OCI-LY1 (cell line): ENCODE measurements around the gene MKNK1.

Experiments used
- CTCF ChIP-seq: fragments of 200-600 bp; sonication (generic), shearing (Covaris generic); IDR thresholded peaks from 2 replicates; pipeline ENCODE4 v1.5.1; 2017; ENCODE audit warnings: mild to moderate bottlenecking, antibody characterized with exemption, low read length, moderate library complexity, mixed read lengths
- EZH2 ChIP-seq: fragments of 200-600 bp; sonication (generic), shearing (Covaris generic); IDR thresholded peaks from 2 replicates; pipeline ENCODE4 v1.8.0; 2017; ENCODE audit warnings: borderline replicate concordance, mixed run types, mild to moderate bottlenecking, antibody characterized with exemption, low read length, moderate library complexity, mixed read lengths

DNA sequence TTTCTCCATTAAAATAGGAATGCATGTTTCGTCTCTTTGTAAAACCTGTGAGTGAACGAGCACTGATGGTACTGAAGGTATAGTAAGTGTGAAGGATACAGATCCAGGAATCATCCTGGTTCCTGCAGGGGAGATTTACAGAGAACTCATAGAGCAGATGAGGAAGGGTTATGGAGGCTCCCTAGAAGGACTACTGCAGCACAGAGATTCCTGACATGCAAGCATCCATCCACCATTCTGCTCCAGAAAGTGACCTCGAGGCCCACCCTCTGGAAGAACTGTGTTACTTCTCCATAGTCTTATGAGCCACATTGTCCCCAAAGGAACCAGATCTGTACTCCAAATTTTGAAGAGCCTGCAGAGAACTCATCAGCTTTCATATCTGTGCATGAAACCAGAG lies 14.5 kb downstream of the MKNK1 start:
- no peak for TF ChIP-seq CTCF
- TF ChIP-seq EZH2 = no peak
